ENCODE results near the gene SLC29A4. TPM values are rescaled to one million over a fixed set of nuclear protein-coding genes. Genes with fewer than 3 reads are reported as not detected.
"Not testable (repeated sequence)": the region's sequence is repeated elsewhere in the genome, so short reads cannot be mapped to it uniquely, and the experiment has no call there.

Gene SLC29A4
- total RNA-seq, 1 donor from 2014 or later, result 1.8 TPM

DNA sequence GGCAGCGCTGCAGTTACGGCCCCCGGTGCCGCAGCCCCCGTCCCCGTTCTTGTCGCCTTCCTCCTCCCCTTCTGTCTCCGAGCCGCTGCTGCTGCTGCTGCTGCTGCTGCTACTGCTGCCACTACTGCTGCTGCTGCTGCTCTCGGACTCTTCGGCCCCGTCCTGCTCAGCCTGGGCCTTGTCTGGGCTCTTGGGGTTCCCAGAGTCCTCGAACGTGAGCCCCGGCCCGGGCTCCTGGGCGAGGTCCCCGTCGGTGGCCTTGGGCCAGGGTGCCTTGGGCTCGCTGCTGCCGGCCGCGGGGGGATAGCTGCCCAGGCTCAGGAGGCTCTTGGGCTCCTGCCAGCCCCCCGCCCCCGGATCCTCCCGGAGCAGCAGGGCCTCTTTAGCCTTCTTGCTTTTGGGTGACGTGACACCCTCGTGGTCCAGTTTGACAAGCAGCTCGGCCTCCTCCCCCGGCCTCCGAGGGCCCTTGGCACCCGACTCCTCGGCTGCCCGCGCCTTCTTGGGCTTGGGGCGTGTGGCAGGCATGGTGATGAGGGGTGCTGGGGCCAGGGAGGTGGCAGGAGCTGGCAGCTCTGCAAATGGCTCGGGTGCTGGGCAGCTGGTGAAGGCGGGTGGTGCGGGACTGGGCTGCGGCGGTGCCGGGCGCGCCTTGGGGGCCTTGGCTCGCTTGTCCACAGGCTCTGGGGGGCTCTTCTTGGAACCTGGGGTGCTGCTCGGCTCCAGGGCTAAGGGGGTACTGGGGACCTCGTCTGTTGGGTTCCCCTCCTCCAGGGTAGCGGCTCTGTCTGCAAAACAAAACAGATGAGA is 30.5 kb downstream of the SLC29A4 start:
- H3K4me3 Mint-ChIP-seq; H3K27ac Mint-ChIP-seq; H3K9me3 Mint-ChIP-seq; intact Hi-C loops (cut with micrococcal nuclease); H3K4me1 Mint-ChIP-seq; DNase-seq; H3K27me3 Mint-ChIP-seq: not testable (repeated sequence)
- peaks cover 38% of the 10 kb centered on the region for H3K36me3 Mint-ChIP-seq (ENCODE audit: low read depth)

- DNase-seq, result no peak
- peaks cover 51% of the 10 kb centered on the region for H3K36me3 Mint-ChIP-seq (ENCODE audit: low read depth)
- H3K27me3 Mint-ChIP-seq, result no peaks in the 10 kb centered on the region
- H3K27ac Mint-ChIP-seq, result no peak overlapping the region
- intact Hi-C loops (cut with micrococcal nuclease), result no loop called here
- no peaks in the 10 kb centered on the region for H3K4me1 Mint-ChIP-seq
- peaks cover 16% of the 10 kb centered on the region for H3K9me3 Mint-ChIP-seq
- H3K4me3 Mint-ChIP-seq, result no peak overlapping the region
Measured at GRCh38 chr7:5314864-5315263, 32.1 kb downstream of the SLC29A4 start.

DNA sequence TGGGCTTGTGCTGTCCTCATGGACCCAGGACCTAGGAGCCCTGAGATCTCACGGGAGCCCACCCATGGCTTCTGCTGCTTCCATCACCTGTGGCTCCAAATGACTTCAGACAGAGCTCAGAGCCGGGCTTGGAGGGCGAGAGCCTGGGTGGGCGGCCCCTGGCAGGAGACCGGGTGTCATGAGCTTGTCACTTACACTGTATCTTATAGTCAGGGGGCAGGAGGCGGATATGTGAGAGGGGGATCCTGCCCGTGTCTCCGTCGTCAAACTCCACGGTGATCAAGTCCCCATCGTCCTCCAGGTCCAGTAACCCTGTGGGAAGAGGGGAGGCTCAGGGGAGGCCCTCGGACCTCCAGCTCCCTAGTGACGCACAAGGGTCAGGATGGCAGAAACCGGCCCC is 33.0 kb downstream of the SLC29A4 start:
- intact Hi-C loops (cut with micrococcal nuclease), result no loop called here
- Mint-ChIP-seq H3K4me3 (no peak overlapping the region), H3K27ac (no peak overlapping the region), H3K27me3 (no peaks in the 10 kb centered on the region), H3K9me3 (peaks cover 19% of the 10 kb centered on the region), H3K4me1 (no peaks in the 10 kb centered on the region), H3K36me3 (ENCODE audit: low read depth) (peaks cover 57% of the 10 kb centered on the region)
- no peak for DNase-seq

DNA sequence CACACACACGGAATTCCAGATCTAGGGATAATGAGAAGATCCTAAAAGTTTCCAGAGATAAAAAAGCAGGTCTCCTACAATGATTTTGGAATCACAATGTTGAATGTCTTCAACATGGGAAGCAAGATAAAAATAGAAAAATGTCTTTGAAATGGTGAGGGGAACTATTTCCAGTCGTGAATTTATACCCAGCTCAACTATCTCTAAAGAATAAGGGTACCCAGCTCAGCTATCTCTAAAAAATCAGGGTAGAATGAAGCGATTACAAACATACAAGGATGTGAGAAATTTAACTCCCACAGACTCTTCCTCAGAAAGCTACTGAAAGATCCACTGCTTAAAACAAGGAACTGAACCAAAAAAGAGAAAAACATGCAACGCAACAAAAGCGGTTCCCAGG is 35.9 kb downstream of the SLC29A4 start:
- H3K4me3 Mint-ChIP-seq; intact Hi-C loops (cut with micrococcal nuclease); H3K27me3 Mint-ChIP-seq; DNase-seq; H3K4me1 Mint-ChIP-seq; H3K27ac Mint-ChIP-seq: not testable (repeated sequence)
- Mint-ChIP-seq H3K36me3 (ENCODE audit: low read depth) (peaks cover 67% of the 10 kb centered on the region), H3K9me3 (peaks cover 19% of the 10 kb centered on the region)

GRCh38 chr7:5320391-5320790 is 37.6 kb downstream of the SLC29A4 start:
- DNase-seq, result no peak
- H3K9me3 Mint-ChIP-seq, result peaks cover 19% of the 10 kb centered on the region
- H3K27ac Mint-ChIP-seq, result no peak overlapping the region
- intact Hi-C loops (cut with micrococcal nuclease), result no loop called here
- no peaks in the 10 kb centered on the region for H3K27me3 Mint-ChIP-seq
- H3K4me3 Mint-ChIP-seq, result no peak overlapping the region
- H3K36me3 Mint-ChIP-seq (ENCODE audit: low read depth), result peaks cover 70% of the 10 kb centered on the region
- no peaks in the 10 kb centered on the region for H3K4me1 Mint-ChIP-seq

DNA sequence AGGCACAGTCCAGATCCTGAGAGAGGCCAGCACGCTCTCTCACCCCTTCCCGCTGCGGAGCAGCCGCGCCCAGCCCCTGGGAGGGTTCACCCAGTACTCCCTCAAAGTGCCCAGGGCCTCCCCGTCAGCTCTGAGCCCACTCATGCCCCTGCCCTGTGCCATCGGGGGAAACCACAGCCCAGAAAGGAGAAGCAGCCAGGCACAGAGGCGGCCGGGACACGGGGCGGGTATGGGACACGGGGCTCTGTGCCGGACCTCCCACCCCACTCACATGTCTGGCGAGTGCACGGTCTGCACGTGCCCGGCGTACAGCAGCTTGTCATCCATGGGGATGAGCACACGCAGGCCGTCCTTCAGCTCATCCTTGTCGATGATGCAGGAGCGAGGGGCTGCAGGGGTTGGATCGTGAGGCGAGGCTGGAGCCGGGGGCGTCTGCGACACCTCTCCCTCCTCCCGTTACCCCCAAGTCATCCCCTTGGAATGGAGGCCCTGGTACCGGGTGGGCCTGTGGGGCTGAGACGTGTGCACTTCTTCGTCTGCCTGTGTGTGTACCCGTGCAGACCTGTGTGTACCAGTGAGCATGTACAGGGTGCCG is 38.2 kb downstream of the SLC29A4 start:
- Mint-ChIP-seq H3K4me1 (no peaks in the 10 kb centered on the region), H3K27me3 (no peaks in the 10 kb centered on the region), H3K9me3 (peaks cover 19% of the 10 kb centered on the region)

GRCh38 chr7:5322621-5323410 is 40.1 kb downstream of the SLC29A4 start:
- intact Hi-C loops (cut with micrococcal nuclease), result no loop called here
- no peak for DNase-seq
- H3K4me1 Mint-ChIP-seq, result no peaks in the 10 kb centered on the region
- H3K4me3 Mint-ChIP-seq, result no peak overlapping the region
- H3K27ac Mint-ChIP-seq, result no peak overlapping the region
- H3K36me3 Mint-ChIP-seq (ENCODE audit: low read depth), result peaks cover 67% of the 10 kb centered on the region
- H3K27me3 Mint-ChIP-seq, result no peaks in the 10 kb centered on the region
- H3K9me3 Mint-ChIP-seq, result peaks cover 19% of the 10 kb centered on the region

More for the DNA sequence above, 38.2 kb downstream of the SLC29A4 start:
- no peak for DNase-seq
- H3K4me3 Mint-ChIP-seq, result no peak overlapping the region
- H3K36me3 Mint-ChIP-seq (ENCODE audit: low read depth), result peaks cover 66% of the 10 kb centered on the region
- intact Hi-C loops (cut with micrococcal nuclease), result no loop called here
- H3K27ac Mint-ChIP-seq, result no peak overlapping the region

DNA sequence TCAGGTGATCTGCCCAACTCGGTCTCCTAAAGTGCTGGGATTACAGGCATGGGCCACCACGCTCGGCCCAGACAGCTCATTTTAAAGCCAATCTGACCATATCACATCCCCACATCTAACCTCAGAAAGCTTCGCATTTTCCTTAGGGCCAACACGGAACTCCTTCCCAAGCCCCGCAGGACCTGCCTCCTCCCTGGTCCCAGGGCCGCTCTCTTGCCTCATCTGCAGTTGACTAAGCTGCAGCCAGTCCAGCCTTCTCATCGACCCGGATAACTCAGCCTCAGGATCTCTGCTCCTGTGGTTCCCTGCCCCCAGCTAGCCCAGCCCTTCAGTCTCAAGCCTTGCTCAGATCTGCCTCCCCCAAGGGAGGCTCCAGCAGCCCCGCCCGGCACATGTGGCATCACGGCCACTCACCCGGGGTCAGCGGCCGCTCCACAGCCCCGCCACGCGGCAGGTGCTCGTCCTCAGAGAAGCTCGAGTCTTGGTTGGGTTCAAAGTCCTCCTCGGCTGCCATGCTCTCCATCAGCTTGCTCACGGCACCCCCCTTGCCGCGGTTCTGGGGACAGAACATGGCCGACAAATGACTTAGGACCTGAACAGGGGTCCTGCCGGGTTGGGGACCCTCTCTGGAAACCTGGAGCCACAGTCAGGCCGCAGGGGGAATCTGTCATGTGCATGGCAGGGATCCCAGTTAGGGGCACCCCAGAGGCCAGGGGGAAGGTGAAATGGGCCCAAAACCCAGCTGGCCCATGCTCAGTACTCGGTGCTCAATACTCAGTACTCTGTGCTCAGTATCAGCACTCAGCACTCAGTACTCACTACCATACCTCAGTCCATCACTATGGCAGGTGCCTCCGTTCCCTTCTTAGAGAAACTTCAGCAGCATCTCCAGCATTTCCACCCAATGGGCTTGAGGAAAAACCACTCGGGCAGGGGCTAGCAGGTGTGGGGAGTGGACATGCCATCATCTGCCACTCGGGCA is 41.3 kb downstream of the SLC29A4 start:
- DNase-seq; H3K4me1 Mint-ChIP-seq; H3K4me3 Mint-ChIP-seq; H3K27ac Mint-ChIP-seq; H3K9me3 Mint-ChIP-seq; H3K27me3 Mint-ChIP-seq; intact Hi-C loops (cut with micrococcal nuclease): not testable (repeated sequence)
- H3K36me3 Mint-ChIP-seq (ENCODE audit: low read depth), result peaks cover 57% of the 10 kb centered on the region

DNA sequence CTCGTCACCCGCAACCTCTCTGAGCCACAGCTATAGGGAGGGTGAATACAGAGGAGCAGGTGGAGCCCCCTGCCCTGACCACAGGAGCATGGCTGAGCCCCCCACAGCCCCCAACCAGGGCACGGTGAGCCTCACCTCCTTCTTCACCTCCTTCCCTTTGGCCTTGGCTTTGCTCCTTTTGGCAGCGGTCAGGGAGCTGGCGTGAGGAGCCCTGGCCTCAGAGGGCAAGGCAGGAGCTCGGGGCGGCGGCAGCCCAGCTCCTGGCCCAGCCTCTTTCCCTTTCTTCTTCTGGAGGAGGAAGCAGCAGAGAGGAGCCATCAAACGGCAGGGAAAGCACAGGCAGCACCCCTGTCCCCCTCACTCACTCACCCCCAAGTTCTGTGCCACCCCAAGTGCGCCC is 42.2 kb downstream of the SLC29A4 start:
- H3K9me3 Mint-ChIP-seq, result peaks cover 1% of the 10 kb centered on the region
- no peaks in the 10 kb centered on the region for H3K27me3 Mint-ChIP-seq
- no peak for DNase-seq
- intact Hi-C loops (cut with micrococcal nuclease), result no loop called here
- no peaks in the 10 kb centered on the region for H3K4me1 Mint-ChIP-seq
- peaks cover 52% of the 10 kb centered on the region for H3K36me3 Mint-ChIP-seq (ENCODE audit: low read depth)
- H3K4me3 Mint-ChIP-seq, result no peak overlapping the region
- H3K27ac Mint-ChIP-seq, result no peak overlapping the region

DNA sequence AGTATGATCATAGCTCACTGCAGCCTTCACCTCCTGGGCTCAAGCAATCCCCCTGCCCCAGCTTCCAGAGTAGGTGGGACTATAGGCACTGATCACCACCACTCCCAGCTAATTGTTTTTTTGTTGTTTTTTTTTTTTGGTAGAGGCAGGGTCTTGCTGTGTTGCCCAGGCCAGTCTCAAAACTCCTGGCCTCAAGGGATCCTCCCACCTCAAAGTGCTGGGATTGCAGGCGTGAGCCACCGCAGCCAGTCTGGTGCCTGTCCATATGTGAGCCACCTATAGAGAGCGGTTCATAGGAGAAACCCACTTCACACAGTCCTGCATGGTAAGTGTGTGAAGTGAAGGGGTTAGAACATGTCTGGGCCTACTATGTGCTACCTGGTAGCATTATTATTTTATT is 47.5 kb downstream of the SLC29A4 start:
- Mint-ChIP-seq H3K27ac (no peak overlapping the region), H3K4me1 (peaks cover 13% of the 10 kb centered on the region), H3K36me3 (ENCODE audit: low read depth) (peaks cover 49% of the 10 kb centered on the region), H3K4me3 (no peak overlapping the region), H3K27me3 (no peaks in the 10 kb centered on the region), H3K9me3 (no peaks in the 10 kb centered on the region)
- intact Hi-C loops (cut with micrococcal nuclease), result no loop called here
- no peak for DNase-seq

- DNase-seq, result no peak
- H3K9me3 Mint-ChIP-seq, result peaks cover 9% of the 10 kb centered on the region
- H3K27ac Mint-ChIP-seq, result no peak overlapping the region
- intact Hi-C loops (cut with micrococcal nuclease), result no loop called here
- peaks cover 13% of the 10 kb centered on the region for H3K4me1 Mint-ChIP-seq
- no peak overlapping the region for H3K4me3 Mint-ChIP-seq
- H3K36me3 Mint-ChIP-seq (ENCODE audit: low read depth), result peaks cover 61% of the 10 kb centered on the region
- H3K27me3 Mint-ChIP-seq, result no peaks in the 10 kb centered on the region
Measured at GRCh38 chr7:5332579-5332978, 49.8 kb downstream of the SLC29A4 start.

DNA sequence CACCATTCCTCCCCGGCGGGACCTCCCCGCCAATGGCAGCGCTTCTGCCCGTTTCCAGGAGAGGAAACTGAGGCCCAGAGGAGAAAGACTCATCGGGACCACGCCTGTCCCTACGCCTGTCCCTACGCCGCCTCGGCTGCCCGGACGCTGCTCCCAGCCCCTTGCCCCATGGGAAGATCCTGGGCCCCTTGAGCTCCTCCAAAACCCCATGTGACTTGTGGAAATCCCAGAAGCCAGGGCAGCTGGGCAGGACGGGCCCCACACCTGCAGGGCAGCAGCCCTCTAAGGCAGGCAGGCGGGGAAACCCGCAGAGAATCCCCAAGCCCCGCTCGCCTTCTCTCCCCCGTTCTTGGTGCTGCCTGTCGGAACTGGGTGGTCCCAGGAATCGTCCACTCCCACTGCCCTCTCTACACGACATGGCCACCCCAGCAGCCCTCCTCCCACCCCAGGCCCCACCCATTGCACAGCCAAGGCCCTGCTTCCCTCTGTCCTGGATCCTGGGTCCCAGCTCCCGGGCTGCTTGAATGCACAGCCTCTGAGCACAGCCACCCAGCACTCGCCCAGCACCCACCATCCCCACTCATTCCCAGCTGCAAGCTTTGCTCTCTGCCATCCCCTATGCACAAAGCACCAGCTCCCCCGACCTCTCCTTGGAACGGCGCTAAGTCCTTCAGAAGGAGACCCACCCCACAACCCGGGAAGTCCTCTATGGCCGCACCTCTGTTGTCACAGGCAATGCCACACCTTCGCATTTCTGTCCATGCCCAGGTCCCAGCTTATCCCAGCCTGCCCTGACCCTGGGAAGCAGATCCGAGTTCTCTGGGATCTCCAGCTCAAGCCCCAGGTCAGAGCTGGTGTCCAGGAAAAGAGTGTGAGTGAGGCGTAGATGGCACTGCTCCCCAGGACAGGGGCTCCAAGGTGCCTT is 50.6 kb downstream of the SLC29A4 start:
- H3K9me3 Mint-ChIP-seq, result peaks cover 9% of the 10 kb centered on the region
- intact Hi-C loops (cut with micrococcal nuclease), result no loop called here

More for the DNA sequence above, 50.6 kb downstream of the SLC29A4 start:
- Mint-ChIP-seq H3K4me1 (peaks cover 13% of the 10 kb centered on the region), H3K36me3 (ENCODE audit: low read depth) (peaks cover 65% of the 10 kb centered on the region), H3K27ac (no peak overlapping the region), H3K4me3 (no peak overlapping the region), H3K27me3 (no peaks in the 10 kb centered on the region)
- no peak for DNase-seq
